H1 (cell line): ENCODE results near the gene PATJ. TPM values are rescaled to one million over a fixed set of nuclear protein-coding genes. Genes with fewer than 3 reads are reported as not detected.

Source experiments
- CTBP2 ChIP-seq: IDR thresholded peaks from 2 replicates; pipeline ENCODE4 v1.7.0; 2011; ENCODE audit warnings: borderline replicate concordance, mild to moderate bottlenecking, moderate library complexity, mixed read lengths, low read length; ENCODE audit not compliant: insufficient read depth, insufficient read length
- FOSL1 ChIP-seq: IDR thresholded peaks from 2 replicates; pipeline ENCODE4 v1.6.1; 2011; ENCODE audit warnings: mild to moderate bottlenecking, low read depth, low read length, moderate library complexity; ENCODE audit not compliant: insufficient read depth
- GTF2F1 ChIP-seq: IDR thresholded peaks from 2 replicates; pipeline ENCODE4 v1.6.1; 2012; ENCODE audit warnings: low read depth, low read length, improper control_type of control experiment, borderline replicate concordance
- MAX ChIP-seq: IDR thresholded peaks from 2 replicates; pipeline ENCODE4 v1.6.1; 2012; ENCODE audit warnings: inconsistent platforms
- PHF8 ChIP-seq: fragments of 200-600 bp; sonication (generic); conservative IDR thresholded peaks from 2 replicates; pipeline ENCODE4 v1.7.1; 2012; ENCODE audit warnings: low read depth, mild to moderate bottlenecking, inconsistent platforms, low read length, moderate library complexity
- RAD21 ChIP-seq, 2 experiments: IDR thresholded peaks in 1 of 2; conservative IDR thresholded peaks in 1 of 2; 2 replicates each; pipeline ENCODE4 v1.6.1; 2011; ENCODE audit warnings: low read depth in 2 of 2, low read length in 2 of 2, improper control_type of control experiment in 1 of 2, inconsistent platforms in 1 of 2, mild to moderate bottlenecking in 1 of 2, moderate library complexity in 1 of 2
- SP4 ChIP-seq: IDR thresholded peaks from 2 replicates; pipeline ENCODE4 v1.6.1; 2012; ENCODE audit warnings: low read length, inconsistent platforms
- YY1 ChIP-seq: IDR thresholded peaks from 2 replicates; pipeline ENCODE4 v1.6.1; 2011; ENCODE audit warnings: low read depth, mild to moderate bottlenecking, low read length
- polyA plus RNA-seq, 7 experiments: library from polyadenylated mRNA; depleted of rRNA in 3 of 7; stranded (reverse) in 5 of 7; unstranded in 2 of 7; fragments of >200 nt in 5 of 7; fragments of 200-250 nt in 2 of 7; gene quantifications; 1 replicate in 5 of 7; 2 replicates in 1 of 7; 4 replicates in 1 of 7; pipeline versions ENCODE4 v1.2.1 to v1.2.3, GENCODE V29; 2011 to 2013; ENCODE audit warnings: missing spikeins in 2 of 7, mixed read lengths in 2 of 7
- total RNA-seq: library from RNA; stranded (reverse); fragmentation: NEBNext Ultra II Directional; extraction: Animal tissue kit (Norgen Biotek cat#: 25700); gene quantifications from 2 replicates; pipeline ENCODE4 v1.2.1, GENCODE V29; 2021
- TF ChIP-seq, protein P1 (sequence below): fragments of 300-600 bp; sonication (generic); IDR thresholded peaks from 2 replicates; pipeline ENCODE4 v1.7.1; 2012; ENCODE audit warnings: low read length, moderate library complexity, mild to moderate bottlenecking, inconsistent platforms; ENCODE audit not compliant: insufficient replicate concordance
- TF ChIP-seq, protein P2 (sequence below): IDR thresholded peaks from 2 replicates; pipeline ENCODE4 v1.6.1; 2011; ENCODE audit warnings: low read length, improper control_type of control experiment

Gene PATJ
- total and polyA plus RNA-seq, 2 of the 8 experiments (the other 6 are each of a cell fraction or from before 2014, with no cell fraction given) = 8.2 to 55.6 TPM

GRCh38 chr1:61852670-61853015 lies 110.4 kb downstream of the PATJ start (continued):
- TF ChIP-seq, protein P1, sequence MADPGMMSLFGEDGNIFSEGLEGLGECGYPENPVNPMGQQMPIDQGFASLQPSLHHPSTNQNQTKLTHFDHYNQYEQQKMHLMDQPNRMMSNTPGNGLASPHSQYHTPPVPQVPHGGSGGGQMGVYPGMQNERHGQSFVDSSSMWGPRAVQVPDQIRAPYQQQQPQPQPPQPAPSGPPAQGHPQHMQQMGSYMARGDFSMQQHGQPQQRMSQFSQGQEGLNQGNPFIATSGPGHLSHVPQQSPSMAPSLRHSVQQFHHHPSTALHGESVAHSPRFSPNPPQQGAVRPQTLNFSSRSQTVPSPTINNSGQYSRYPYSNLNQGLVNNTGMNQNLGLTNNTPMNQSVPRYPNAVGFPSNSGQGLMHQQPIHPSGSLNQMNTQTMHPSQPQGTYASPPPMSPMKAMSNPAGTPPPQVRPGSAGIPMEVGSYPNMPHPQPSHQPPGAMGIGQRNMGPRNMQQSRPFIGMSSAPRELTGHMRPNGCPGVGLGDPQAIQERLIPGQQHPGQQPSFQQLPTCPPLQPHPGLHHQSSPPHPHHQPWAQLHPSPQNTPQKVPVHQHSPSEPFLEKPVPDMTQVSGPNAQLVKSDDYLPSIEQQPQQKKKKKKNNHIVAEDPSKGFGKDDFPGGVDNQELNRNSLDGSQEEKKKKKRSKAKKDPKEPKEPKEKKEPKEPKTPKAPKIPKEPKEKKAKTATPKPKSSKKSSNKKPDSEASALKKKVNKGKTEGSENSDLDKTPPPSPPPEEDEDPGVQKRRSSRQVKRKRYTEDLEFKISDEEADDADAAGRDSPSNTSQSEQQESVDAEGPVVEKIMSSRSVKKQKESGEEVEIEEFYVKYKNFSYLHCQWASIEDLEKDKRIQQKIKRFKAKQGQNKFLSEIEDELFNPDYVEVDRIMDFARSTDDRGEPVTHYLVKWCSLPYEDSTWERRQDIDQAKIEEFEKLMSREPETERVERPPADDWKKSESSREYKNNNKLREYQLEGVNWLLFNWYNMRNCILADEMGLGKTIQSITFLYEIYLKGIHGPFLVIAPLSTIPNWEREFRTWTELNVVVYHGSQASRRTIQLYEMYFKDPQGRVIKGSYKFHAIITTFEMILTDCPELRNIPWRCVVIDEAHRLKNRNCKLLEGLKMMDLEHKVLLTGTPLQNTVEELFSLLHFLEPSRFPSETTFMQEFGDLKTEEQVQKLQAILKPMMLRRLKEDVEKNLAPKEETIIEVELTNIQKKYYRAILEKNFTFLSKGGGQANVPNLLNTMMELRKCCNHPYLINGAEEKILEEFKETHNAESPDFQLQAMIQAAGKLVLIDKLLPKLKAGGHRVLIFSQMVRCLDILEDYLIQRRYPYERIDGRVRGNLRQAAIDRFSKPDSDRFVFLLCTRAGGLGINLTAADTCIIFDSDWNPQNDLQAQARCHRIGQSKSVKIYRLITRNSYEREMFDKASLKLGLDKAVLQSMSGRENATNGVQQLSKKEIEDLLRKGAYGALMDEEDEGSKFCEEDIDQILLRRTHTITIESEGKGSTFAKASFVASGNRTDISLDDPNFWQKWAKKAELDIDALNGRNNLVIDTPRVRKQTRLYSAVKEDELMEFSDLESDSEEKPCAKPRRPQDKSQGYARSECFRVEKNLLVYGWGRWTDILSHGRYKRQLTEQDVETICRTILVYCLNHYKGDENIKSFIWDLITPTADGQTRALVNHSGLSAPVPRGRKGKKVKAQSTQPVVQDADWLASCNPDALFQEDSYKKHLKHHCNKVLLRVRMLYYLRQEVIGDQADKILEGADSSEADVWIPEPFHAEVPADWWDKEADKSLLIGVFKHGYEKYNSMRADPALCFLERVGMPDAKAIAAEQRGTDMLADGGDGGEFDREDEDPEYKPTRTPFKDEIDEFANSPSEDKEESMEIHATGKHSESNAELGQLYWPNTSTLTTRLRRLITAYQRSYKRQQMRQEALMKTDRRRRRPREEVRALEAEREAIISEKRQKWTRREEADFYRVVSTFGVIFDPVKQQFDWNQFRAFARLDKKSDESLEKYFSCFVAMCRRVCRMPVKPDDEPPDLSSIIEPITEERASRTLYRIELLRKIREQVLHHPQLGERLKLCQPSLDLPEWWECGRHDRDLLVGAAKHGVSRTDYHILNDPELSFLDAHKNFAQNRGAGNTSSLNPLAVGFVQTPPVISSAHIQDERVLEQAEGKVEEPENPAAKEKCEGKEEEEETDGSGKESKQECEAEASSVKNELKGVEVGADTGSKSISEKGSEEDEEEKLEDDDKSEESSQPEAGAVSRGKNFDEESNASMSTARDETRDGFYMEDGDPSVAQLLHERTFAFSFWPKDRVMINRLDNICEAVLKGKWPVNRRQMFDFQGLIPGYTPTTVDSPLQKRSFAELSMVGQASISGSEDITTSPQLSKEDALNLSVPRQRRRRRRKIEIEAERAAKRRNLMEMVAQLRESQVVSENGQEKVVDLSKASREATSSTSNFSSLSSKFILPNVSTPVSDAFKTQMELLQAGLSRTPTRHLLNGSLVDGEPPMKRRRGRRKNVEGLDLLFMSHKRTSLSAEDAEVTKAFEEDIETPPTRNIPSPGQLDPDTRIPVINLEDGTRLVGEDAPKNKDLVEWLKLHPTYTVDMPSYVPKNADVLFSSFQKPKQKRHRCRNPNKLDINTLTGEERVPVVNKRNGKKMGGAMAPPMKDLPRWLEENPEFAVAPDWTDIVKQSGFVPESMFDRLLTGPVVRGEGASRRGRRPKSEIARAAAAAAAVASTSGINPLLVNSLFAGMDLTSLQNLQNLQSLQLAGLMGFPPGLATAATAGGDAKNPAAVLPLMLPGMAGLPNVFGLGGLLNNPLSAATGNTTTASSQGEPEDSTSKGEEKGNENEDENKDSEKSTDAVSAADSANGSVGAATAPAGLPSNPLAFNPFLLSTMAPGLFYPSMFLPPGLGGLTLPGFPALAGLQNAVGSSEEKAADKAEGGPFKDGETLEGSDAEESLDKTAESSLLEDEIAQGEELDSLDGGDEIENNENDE = no peak
- no peak for TF ChIP-seq FOSL1
- TF ChIP-seq, protein P2, sequence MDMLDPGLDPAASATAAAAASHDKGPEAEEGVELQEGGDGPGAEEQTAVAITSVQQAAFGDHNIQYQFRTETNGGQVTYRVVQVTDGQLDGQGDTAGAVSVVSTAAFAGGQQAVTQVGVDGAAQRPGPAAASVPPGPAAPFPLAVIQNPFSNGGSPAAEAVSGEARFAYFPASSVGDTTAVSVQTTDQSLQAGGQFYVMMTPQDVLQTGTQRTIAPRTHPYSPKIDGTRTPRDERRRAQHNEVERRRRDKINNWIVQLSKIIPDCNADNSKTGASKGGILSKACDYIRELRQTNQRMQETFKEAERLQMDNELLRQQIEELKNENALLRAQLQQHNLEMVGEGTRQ = no peak
- no peak for TF ChIP-seq GTF2F1
- no peak for TF ChIP-seq MAX
- no peak for TF ChIP-seq SP4
- no peak for TF ChIP-seq YY1
- TF ChIP-seq CTBP2 = no peak
- no peak for TF ChIP-seq RAD21 (IDR thresholded peaks at IDR 0.05 in 1 of 2, conservative IDR thresholded peaks at IDR 0.05 in 1 of 2; ENCODE audit: low read depth in 2 of 2, low read length in 2 of 2)
- no peak for TF ChIP-seq PHF8
